ENCODE results near the gene C9orf50. TPM values are rescaled to one million over a fixed set of nuclear protein-coding genes. Genes with fewer than 3 reads are reported as not detected.

C9orf50 gene
- total and polyA plus RNA-seq, 2 donors (not counting 3 experiments of a cell fraction or from before 2014, with no cell fraction given) = not detected

DNA sequence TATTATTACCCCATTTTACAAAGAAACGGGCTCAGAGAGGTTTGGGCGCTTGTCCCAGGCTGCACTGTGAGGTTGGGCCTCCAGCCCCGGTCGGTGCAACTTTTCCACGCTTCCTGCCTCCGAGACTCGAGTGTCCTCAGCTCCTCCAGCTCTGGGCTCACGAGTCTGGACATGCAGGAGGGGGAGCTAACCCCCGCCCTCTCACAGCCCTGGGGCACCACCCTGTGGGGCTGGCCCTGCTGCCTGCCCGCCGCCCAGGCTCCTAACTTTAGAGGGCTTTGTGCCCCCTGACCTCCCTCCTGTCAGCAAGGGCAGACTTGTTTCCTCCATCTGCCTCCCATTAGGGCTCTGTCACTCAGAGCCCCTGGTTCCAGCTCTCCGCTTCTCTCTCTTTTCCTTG is 25.4 kb upstream of the C9orf50 start:
- ChIA-PET POLR2A (no interaction called here), CTCF (no interaction called here)
- no peak overlapping the region for H3K4me3 ChIP-seq (replicated peaks in 1 of 3; ENCODE audit: insufficient read depth in 1 of 3, low read depth in 1 of 3, low read length in 3 of 3)
- H3K9me1 ChIP-seq (replicated peaks; ENCODE audit: control insufficient read depth, extremely low read depth, insufficient read depth, low read length) = no peaks in the 10 kb centered on the region
- no TSS peak for BruUV-seq (replicated peaks)
- no peak for FAIRE-seq
- no peaks in the 10 kb centered on the region for H3K36me3 ChIP-seq (ENCODE audit: control insufficient read depth in 2 of 2, extremely low read depth in 1 of 2, insufficient read depth in 2 of 2, low read length in 2 of 2)
- H3K27me3 ChIP-seq (ENCODE audit: control insufficient read depth in 2 of 2, insufficient read depth in 2 of 2, low read length in 2 of 2) = no peaks in the 10 kb centered on the region
- H3K9me3 ChIP-seq (replicated peaks; ENCODE audit: control insufficient read depth, insufficient read depth, low read length) = no peaks in the 10 kb centered on the region
- no peak overlapping the region for H2AFZ ChIP-seq (ENCODE audit: low read depth, low read length)
- TF ChIP-seq, protein P1, sequence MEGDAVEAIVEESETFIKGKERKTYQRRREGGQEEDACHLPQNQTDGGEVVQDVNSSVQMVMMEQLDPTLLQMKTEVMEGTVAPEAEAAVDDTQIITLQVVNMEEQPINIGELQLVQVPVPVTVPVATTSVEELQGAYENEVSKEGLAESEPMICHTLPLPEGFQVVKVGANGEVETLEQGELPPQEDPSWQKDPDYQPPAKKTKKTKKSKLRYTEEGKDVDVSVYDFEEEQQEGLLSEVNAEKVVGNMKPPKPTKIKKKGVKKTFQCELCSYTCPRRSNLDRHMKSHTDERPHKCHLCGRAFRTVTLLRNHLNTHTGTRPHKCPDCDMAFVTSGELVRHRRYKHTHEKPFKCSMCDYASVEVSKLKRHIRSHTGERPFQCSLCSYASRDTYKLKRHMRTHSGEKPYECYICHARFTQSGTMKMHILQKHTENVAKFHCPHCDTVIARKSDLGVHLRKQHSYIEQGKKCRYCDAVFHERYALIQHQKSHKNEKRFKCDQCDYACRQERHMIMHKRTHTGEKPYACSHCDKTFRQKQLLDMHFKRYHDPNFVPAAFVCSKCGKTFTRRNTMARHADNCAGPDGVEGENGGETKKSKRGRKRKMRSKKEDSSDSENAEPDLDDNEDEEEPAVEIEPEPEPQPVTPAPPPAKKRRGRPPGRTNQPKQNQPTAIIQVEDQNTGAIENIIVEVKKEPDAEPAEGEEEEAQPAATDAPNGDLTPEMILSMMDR (IDR thresholded peaks at IDR 0.05; ENCODE audit: extremely low read depth in 1 of 2, insufficient read depth in 1 of 2, low read depth in 1 of 2, low read length in 2 of 2) = no peak
- TF ChIP-seq EZH2 (IDR thresholded peaks at IDR 0.05; ENCODE audit: borderline replicate concordance, low read depth, low read length, severe bottlenecking) = no peak
- H3K9ac ChIP-seq (replicated peaks; ENCODE audit: extremely low read depth, insufficient read depth, low read length) = no peak overlapping the region
- H4K20me1 ChIP-seq (replicated peaks; ENCODE audit: control insufficient read depth, extremely low read depth, insufficient read depth, low read length) = no peaks in the 10 kb centered on the region
- H3K79me2 ChIP-seq (ENCODE audit: control insufficient read depth, insufficient read depth, low read length) = peaks cover 6% of the 10 kb centered on the region
- no peak overlapping the region for H3K4me2 ChIP-seq (ENCODE audit: insufficient read depth, low read length)
- dilution Hi-C loops (cut with MboI; ENCODE audit: extremely low pct_ligation_motif_present, low sequenced_read_pairs) (no loop called here), intact Hi-C loops (cut with micrococcal nuclease) (no loop called here)
- no peak for DNase-seq (ENCODE audit: low read depth, low spot score)
- peaks cover 1% of the 10 kb centered on the region for H3K4me1 ChIP-seq (ENCODE audit: control insufficient read depth, extremely low read depth, insufficient read depth, low read length)
- H3K27ac ChIP-seq (ENCODE audit: insufficient read depth, low read depth, low read length) = no peak overlapping the region

DNA sequence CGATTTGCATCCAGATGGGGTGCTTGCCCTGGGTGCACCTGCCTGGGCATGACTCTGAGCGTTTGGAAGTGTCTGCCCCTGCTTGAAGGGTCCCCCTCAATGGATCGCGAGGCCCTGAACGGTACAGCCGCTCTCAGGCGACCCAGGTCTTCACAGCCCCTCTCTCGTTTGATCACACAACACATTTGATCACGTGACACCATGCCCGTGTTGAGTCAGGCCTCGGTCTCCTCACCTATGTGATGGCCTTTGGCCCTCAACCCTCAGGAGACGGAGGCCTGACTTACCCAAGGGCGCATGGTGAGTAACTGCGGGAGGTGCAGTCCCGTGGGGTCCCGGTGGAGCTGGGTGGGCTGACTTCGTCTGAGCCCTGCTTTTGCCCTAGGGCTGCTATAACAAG is 24.0 kb upstream of the C9orf50 start:
- H3K36me3 ChIP-seq (ENCODE audit: control insufficient read depth in 2 of 2, extremely low read depth in 1 of 2, insufficient read depth in 2 of 2, low read length in 2 of 2) = no peaks in the 10 kb centered on the region
- H3K79me2 ChIP-seq (ENCODE audit: control insufficient read depth, insufficient read depth, low read length) = peaks cover 19% of the 10 kb centered on the region
- no TSS peak for BruUV-seq (replicated peaks)
- no peak overlapping the region for H3K4me3 ChIP-seq (replicated peaks in 1 of 3; ENCODE audit: insufficient read depth in 1 of 3, low read depth in 1 of 3, low read length in 3 of 3)
- H3K9me3 ChIP-seq (replicated peaks; ENCODE audit: control insufficient read depth, insufficient read depth, low read length) = no peaks in the 10 kb centered on the region
- dilution Hi-C loops (cut with MboI; ENCODE audit: extremely low pct_ligation_motif_present, low sequenced_read_pairs) = no loop called here
- no peaks in the 10 kb centered on the region for H3K27me3 ChIP-seq (ENCODE audit: control insufficient read depth in 2 of 2, insufficient read depth in 2 of 2, low read length in 2 of 2)
- H2AFZ ChIP-seq (ENCODE audit: low read depth, low read length) = no peak overlapping the region
- TF ChIP-seq MYC (IDR thresholded peaks at IDR 0.05; ENCODE audit: low read depth, low read length) = no peak
- no peak for TF ChIP-seq GATA2 (IDR thresholded peaks at IDR 0.05; ENCODE audit: insufficient read depth, insufficient read length, low read depth, low read length)
- TF ChIP-seq JUN (IDR thresholded peaks at IDR 0.05; ENCODE audit: borderline replicate concordance, insufficient read depth, insufficient read length, low read depth) = no peak
- no peak for TF ChIP-seq POLR2AphosphoS5 (IDR thresholded peaks at IDR 0.05; ENCODE audit: insufficient read depth, low read depth, low read length)
- TF ChIP-seq, protein P1 (IDR thresholded peaks at IDR 0.05; ENCODE audit: extremely low read depth in 1 of 2, insufficient read depth in 1 of 2, low read depth in 1 of 2, low read length in 2 of 2) = no peak
- no peak for TF ChIP-seq POLR2A (IDR thresholded peaks at IDR 0.05; ENCODE audit: low read depth, low read length)
- TF ChIP-seq, protein P2, sequence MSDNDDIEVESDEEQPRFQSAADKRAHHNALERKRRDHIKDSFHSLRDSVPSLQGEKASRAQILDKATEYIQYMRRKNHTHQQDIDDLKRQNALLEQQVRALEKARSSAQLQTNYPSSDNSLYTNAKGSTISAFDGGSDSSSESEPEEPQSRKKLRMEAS (IDR thresholded peaks at IDR 0.05; ENCODE audit: insufficient read depth, insufficient read length) = no peak
- TF ChIP-seq EZH2 (IDR thresholded peaks at IDR 0.05; ENCODE audit: borderline replicate concordance, low read depth, low read length, severe bottlenecking) = no peak
- TF ChIP-seq FOS (IDR thresholded peaks at IDR 0.05; ENCODE audit: borderline replicate concordance, insufficient read depth, low read length) = no peak
- H4K20me1 ChIP-seq (replicated peaks; ENCODE audit: control insufficient read depth, extremely low read depth, insufficient read depth, low read length) = no peaks in the 10 kb centered on the region
- H3K9me1 ChIP-seq (replicated peaks; ENCODE audit: control insufficient read depth, extremely low read depth, insufficient read depth, low read length) = no peaks in the 10 kb centered on the region
- CTCF ChIA-PET = interaction anchor here (1.0 kb wide), 2 partner anchors 16 to 146 kb away, joined by 3 to 5 read pairs; no protein-coding TSS in a partner anchor
- no peak overlapping the region for H3K9ac ChIP-seq (replicated peaks; ENCODE audit: extremely low read depth, insufficient read depth, low read length)
- intact Hi-C loops (cut with micrococcal nuclease) = no loop called here
- no peak overlapping the region for H3K27ac ChIP-seq (ENCODE audit: insufficient read depth, low read depth, low read length)
- H3K4me2 ChIP-seq (ENCODE audit: insufficient read depth, low read length) = no peak overlapping the region
- FAIRE-seq (no peak), DNase-seq (ENCODE audit: low read depth, low spot score) (no peak)
- peaks cover 10% of the 10 kb centered on the region for H3K4me1 ChIP-seq (ENCODE audit: control insufficient read depth, extremely low read depth, insufficient read depth, low read length)
- POLR2A ChIA-PET = no interaction called here
